G401 (cell line): Measurements from ENCODE around the gene PIKFYVE. TPM values are rescaled to one million over a fixed set of nuclear protein-coding genes. Genes with fewer than 3 reads are reported as not detected.
A peak's percentile ranks its signal among the peaks of the same experiment; 100 is the strongest.
"Not testable (repeated sequence)": the region's sequence is repeated elsewhere in the genome, so short reads cannot be mapped to it uniquely, and the experiment has no call there.

Experiments
- DNase-seq: peaks from one replicate; pipeline ENCODE4 v3.0.0-alpha.2; 2015; ENCODE audit warnings: low spot score
- in situ Hi-C: cut with HindIII; loops from 2 replicates; pipeline ENCODE4 v1.10.0; 2016; ENCODE audit warnings: low sequenced_read_pairs, mixed read lengths
- total RNA-seq: library from RNA; depleted of rRNA; stranded (reverse); fragments of >200 nt; shearing (Covaris generic); gene quantifications from 2 replicates; pipeline ENCODE4 v1.2.3, GENCODE V29; 2014; rRNA removed

Gene PIKFYVE
- total RNA-seq, result 21.2 and 29.2 TPM in 2 replicates

- peak; percentile 99 for DNase-seq
- in situ Hi-C loops, result no loop called here
Observed at GRCh38 chr2:208265801-208266552, at the start of gene PIKFYVE. Gene PIKFYVE, plus strand, starts transcription at chr2:208266255. Its CDS starts 5,265 bp downstream, at chr2:208271520.

DNA sequence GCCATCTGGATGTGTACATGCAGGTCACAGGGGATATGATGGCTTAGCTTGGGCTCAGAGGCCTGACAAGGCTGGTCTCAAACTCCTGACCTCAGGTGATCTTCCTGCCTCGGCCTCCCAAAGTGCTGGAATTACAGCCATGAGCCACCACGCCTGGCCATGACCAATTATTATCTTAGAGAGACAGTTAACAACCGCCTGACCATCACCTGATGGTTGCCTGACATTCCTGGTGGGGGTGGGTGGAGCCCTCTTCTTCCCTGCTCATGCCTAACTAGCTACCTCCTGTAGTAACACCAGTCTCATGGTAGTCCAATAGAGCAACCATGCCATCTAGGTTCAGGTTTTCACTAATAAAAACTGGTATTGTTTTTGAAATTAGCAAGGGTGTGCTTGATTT is 44.2 kb upstream of the PIKFYVE start:
- peak; percentile 72 for DNase-seq
- in situ Hi-C loops, result not testable (repeated sequence)

- DNase-seq, result no peak
- in situ Hi-C loops, result no loop called here
Observed at GRCh38 chr2:208222351-208222750, 43.7 kb upstream of the PIKFYVE start.

GRCh38 chr2:208224802-208225201 is 41.3 kb upstream of the PIKFYVE start:
- DNase-seq, result no peak
- in situ Hi-C loops, result loop anchor here (25.0 kb wide), 1 partner anchor 113 kb away; the partner anchor contains the start of gene CRYGD

DNA sequence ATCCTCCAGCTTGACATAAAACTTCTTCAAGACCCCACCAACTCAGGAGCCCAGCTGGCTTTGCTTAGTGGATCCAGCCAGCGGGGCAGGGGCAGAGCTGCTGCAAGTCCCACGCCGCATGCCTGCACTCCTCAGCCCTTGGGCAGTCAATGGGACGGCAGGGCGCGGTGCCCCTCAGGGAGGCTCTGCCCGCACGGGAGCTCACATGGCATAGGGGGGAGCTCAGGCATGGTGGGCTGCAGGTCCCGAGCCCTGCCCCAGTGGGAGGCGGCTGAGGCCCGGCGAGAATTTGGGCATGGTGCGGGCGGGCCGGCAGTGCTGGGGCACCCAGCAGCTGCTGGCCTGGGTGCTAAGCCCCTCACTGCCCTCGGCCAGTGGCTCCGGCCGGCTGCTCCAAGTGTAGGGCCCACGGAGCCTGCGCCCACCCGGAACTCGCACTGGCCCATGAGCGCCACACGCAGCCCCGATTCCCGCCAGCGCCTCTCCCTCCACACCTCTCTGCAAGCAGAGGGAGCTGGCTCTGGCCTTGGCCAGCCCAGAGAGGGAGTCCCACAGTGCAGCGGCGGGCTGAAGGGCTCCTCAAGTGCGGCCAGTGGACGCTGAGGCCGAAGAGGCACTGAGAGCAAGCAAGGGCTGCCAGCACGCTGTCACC is 38.3 kb upstream of the PIKFYVE start:
- in situ Hi-C loops, result loop anchor here (25.0 kb wide), 1 partner anchor 115 kb away; the partner anchor contains the start of gene CRYGD
- DNase-seq, result no peak

GRCh38 chr2:208228476-208228875 is 37.6 kb upstream of the PIKFYVE start:
- DNase-seq, result no peak
- in situ Hi-C loops, result loop anchor here (25.0 kb wide), 1 partner anchor 116 kb away; the partner anchor contains the start of gene CRYGD

DNA sequence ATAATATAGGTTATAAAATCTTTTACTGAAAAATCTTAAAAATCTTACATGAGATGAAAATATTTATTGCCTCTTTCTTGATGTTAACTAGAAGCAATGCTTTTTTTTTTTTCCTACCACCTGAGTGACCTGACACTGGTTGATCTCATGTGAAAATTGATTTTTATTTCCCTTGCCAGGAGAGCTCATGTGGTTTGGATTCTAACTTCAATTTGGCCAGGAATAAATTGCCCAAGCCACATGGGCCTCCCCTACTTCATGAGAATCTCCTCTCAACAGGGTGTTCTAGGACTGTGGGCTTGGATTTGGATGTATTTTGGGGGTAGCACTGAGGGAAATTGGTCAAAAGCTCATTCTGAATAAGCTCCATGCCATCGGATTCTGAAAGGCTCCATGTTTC is 31.3 kb upstream of the PIKFYVE start:
- DNase-seq, result no peak
- in situ Hi-C loops, result loop anchor here (25.0 kb wide), 1 partner anchor 122 kb away; the partner anchor contains the start of gene CRYGD

- in situ Hi-C loops, result loop anchor here (25.0 kb wide), 1 partner anchor 124 kb away; the partner anchor contains the start of gene CRYGD
- DNase-seq, result no peak
Observed at GRCh38 chr2:208235860-208236259, 30.2 kb upstream of the PIKFYVE start.

GRCh38 chr2:208239770-208240493 is 26.1 kb upstream of the PIKFYVE start:
- no peak for DNase-seq
- in situ Hi-C loops, result loop anchor here (25.0 kb wide), 1 partner anchor 128 kb away; the partner anchor contains the start of gene CRYGD

DNA sequence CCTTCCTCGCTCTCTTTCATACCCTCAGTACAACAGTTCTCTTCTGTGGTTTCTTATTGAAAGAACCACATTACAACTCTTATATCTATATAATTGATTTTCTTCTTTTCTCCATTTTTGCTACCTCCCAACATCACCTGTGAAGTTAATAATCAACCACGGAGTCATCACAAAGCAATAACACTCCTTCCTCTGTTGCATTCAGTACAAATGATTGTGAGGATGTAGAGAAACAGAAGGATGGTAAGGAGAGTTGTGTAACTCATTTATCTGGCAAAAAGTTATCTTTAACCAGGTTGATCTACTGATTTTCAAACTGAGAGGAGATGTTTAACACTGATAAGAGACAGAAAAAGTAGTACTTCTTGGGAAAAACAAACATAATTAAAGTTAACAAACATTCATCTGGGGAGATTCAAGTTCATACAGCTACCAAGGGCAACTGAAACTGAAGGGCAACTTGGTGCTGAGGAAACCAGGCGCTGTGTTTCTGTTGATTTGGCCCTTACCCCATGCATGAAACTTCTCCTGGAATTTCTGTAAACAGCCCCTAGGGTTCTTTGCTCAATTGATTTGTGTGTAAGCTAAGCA is 25.3 kb upstream of the PIKFYVE start:
- in situ Hi-C loops, result loop anchor here (25.0 kb wide), 1 partner anchor 128 kb away; the partner anchor contains the start of gene CRYGD
- DNase-seq, result no peak

DNA sequence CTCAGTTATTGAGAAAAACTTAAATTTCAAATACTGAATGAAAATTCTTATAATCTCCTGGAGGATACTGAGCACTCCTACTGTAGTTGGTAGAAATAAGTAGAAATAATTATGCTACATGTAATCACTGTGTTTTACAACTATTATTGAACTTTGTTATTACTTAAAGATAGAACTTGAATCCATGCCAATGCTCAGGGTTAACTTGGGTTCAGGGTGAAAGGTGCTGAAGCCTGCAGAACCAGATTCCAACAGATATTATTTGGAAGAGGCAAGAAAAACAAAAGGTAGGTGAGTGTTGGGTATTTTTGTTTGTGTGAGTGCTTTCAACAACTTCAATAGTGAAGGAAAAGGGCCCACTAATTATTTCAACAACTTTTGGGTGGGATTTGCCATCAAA is 21.6 kb upstream of the PIKFYVE start:
- in situ Hi-C loops, result loop anchor here (25.0 kb wide), 1 partner anchor 132 kb away; the partner anchor contains the start of gene CRYGD
- DNase-seq, result no peak

DNA sequence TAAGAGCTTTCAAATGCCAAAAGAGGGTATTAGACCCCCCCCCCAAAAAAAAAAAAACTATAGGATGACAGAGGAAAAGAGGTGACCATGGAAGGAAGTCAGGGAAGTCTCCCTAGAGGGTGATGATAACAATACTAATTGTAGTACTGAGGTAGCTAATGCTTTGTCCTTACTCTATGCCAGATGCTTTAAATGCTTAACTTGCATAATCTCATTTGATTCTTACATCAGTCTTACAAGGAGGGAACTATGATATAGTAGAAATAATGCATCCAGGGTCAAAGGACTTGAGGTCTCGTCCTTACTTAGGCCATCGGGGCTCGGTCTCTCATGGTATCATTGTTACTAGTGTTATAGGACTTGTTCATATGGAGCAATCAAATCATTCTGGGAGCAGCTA is 20.3 kb upstream of the PIKFYVE start:
- in situ Hi-C loops, result loop anchor here (25.0 kb wide), 1 partner anchor 133 kb away; the partner anchor contains the start of gene CRYGD
- no peak for DNase-seq

GRCh38 chr2:208248601-208249000 is 17.5 kb upstream of the PIKFYVE start:
- in situ Hi-C loops, result loop anchor here (25.0 kb wide), 1 partner anchor 136 kb away; the partner anchor contains the start of gene CRYGD
- no peak for DNase-seq

DNA sequence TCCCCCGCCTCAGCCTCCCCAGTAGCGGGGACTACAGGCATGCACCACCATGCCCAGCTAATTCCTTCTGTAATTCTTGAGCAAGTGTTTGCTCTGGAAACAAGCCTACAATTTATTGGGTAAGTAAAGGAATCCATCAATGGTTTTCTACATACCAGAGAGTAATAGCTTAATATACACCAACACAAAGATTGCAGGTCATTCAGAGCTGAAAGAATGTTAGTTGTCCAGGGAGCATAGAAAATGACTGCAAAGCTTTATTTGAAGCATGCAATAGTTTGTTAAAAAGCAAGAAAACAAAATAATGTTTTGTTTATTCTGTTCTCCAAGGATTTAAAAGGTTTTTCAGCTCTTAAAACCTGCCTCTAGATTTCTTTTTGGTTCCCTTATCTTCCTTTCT is 16.8 kb upstream of the PIKFYVE start:
- DNase-seq, result no peak
- in situ Hi-C loops, result loop anchor here (25.0 kb wide), 1 partner anchor 137 kb away; the partner anchor contains the start of gene CRYGD

- in situ Hi-C loops, result no loop called here
- DNase-seq, result no peak
Observed at GRCh38 chr2:208250388-208250787, 15.7 kb upstream of the PIKFYVE start.

GRCh38 chr2:208251098-208251497 is 15.0 kb upstream of the PIKFYVE start:
- in situ Hi-C loops, result no loop called here

GRCh38 chr2:208252716-208253492 is 13.2 kb upstream of the PIKFYVE start:
- DNase-seq, result no peak
- in situ Hi-C loops, result no loop called here

More at GRCh38 chr2:208251098-208251497, 15.0 kb upstream of the PIKFYVE start:
- no peak for DNase-seq

GRCh38 chr2:208253600-208254117 is 12.4 kb upstream of the PIKFYVE start:
- in situ Hi-C loops, result no loop called here
- peak; percentile 16 for DNase-seq
